IMR-90 (cell line): ENCODE results near the gene RBFOX1. TPM values are rescaled to one million over a fixed set of nuclear protein-coding genes. Genes with fewer than 3 reads are reported as not detected.

ENCODE experiments used
- ATAC-seq: fragments of 200-7000 bp; cut with Tn5 transposase; 2 replicates; pipeline ENCODE4 v1.9.1; 2020; ENCODE audit warnings: low read depth, mild to moderate bottlenecking, moderate library complexity
- BruUV-seq: library from RNA; stranded (reverse); fragments of 400-500 nt; replicated peaks from 2 replicates; lab custom pipeline; 2021; lab: Mats Ljungman, UMichigan
- CTCF ChIA-PET: fragments of 300-600 bp; formaldehyde crosslinking; extraction: SDS; loops from one replicate; lab custom pipeline; 2021; ENCODE audit warnings: antibody characterized with exemption; lab: Yijun Ruan, JAX
- POLR2A ChIA-PET: fragments of 300-600 bp; sonication (Branson Sonifier 250); formaldehyde crosslinking; loops from one replicate; lab custom pipeline; 2022; ENCODE audit warnings: antibody characterized with exemption; ENCODE audit not compliant: unreplicated experiment; lab: Charles Lee
- DNase-seq: peaks from one replicate; pipeline ENCODE4 v3.0.0; 2013
- H2AFZ ChIP-seq: replicated peaks from 2 replicates; pipeline ENCODE3; 2013; ENCODE audit warnings: low read length, mild to moderate bottlenecking; ENCODE audit not compliant: poor library complexity
- H2AK5ac ChIP-seq: 2 replicates; pipeline ENCODE4 v1.6.1; 2013; ENCODE audit warnings: low read depth, low read length, inconsistent platforms
- H2AK9ac ChIP-seq: replicated peaks from 2 replicates; pipeline ENCODE3; 2013; ENCODE audit warnings: mild to moderate bottlenecking, low read depth, low read length, moderate library complexity; ENCODE audit not compliant: poor library complexity
- H2BK120ac ChIP-seq: 2 replicates; pipeline ENCODE4 v1.6.1; 2013; ENCODE audit warnings: low read depth, low read length, inconsistent platforms
- H2BK15ac ChIP-seq: 3 replicates; pipeline ENCODE4 v1.6.1; 2013; ENCODE audit warnings: low read depth, low read length, inconsistent platforms
- H2BK20ac ChIP-seq: 2 replicates; pipeline ENCODE4 v1.6.1; 2013; ENCODE audit warnings: low read depth, mild to moderate bottlenecking, inconsistent platforms, low read length, moderate library complexity
- H2BK5ac ChIP-seq: 2 replicates; pipeline ENCODE4 v1.6.1; 2013; ENCODE audit warnings: mild to moderate bottlenecking, low read depth, low read length, inconsistent platforms; ENCODE audit not compliant: poor library complexity, severe bottlenecking
- H3K14ac ChIP-seq: replicated peaks from 2 replicates; pipeline ENCODE4 v1.6.1; 2013; ENCODE audit warnings: low read depth, low read length, inconsistent platforms
- H3K18ac ChIP-seq: 2 replicates; pipeline ENCODE4 v1.6.1; 2013; ENCODE audit warnings: low read depth, low read length, control low read depth
- H3K23ac ChIP-seq: 2 replicates; pipeline ENCODE4 v1.6.1; 2013; ENCODE audit warnings: low read depth, low read length, inconsistent platforms
- H3K27ac ChIP-seq: 2 replicates; pipeline ENCODE4 v1.5.1; 2013; ENCODE audit warnings: mild to moderate bottlenecking, control low read depth, low read length; ENCODE audit not compliant: insufficient read depth
- H3K27me3 ChIP-seq: 2 replicates; pipeline ENCODE4 v1.6.1; 2013; ENCODE audit warnings: low read length; ENCODE audit not compliant: control insufficient read depth, insufficient read depth
- H3K36me3 ChIP-seq: 2 replicates; pipeline ENCODE4 v1.6.1; 2013; ENCODE audit warnings: low read length, mixed read lengths; ENCODE audit not compliant: control insufficient read depth, insufficient read depth
- H3K4ac ChIP-seq: 2 replicates; pipeline ENCODE4 v1.6.1; 2013; ENCODE audit warnings: low read depth, low read length, inconsistent platforms
- H3K4me1 ChIP-seq: 2 replicates; pipeline ENCODE4 v1.6.1; 2013; ENCODE audit warnings: low read length, mixed read lengths; ENCODE audit not compliant: control insufficient read depth, insufficient read depth
- H3K4me2 ChIP-seq: 2 replicates; pipeline ENCODE4 v1.6.1; 2013; ENCODE audit warnings: low read depth, mild to moderate bottlenecking, control low read depth, low read length, moderate library complexity
- H3K4me3 ChIP-seq: 2 replicates; pipeline ENCODE4 v1.5.1; 2013; ENCODE audit warnings: low read depth, mild to moderate bottlenecking, control low read depth, low read length, moderate library complexity; ENCODE audit not compliant: insufficient read depth
- H3K56ac ChIP-seq: 2 replicates; pipeline ENCODE4 v1.6.1; 2013; ENCODE audit warnings: low read length, inconsistent platforms; ENCODE audit not compliant: insufficient read depth; ENCODE audit errors: extremely low read depth
- H3K79me1 ChIP-seq, 2 experiments: 2 replicates each; pipeline ENCODE4 v1.6.1; 2013; ENCODE audit warnings: low read length in 2 of 2, inconsistent platforms in 1 of 2, low read depth in 1 of 2
- H3K9ac ChIP-seq: 2 replicates; pipeline ENCODE4 v1.6.1; 2013; ENCODE audit warnings: low read depth, low read length, control low read depth
- H3K9me1 ChIP-seq: 2 replicates; pipeline ENCODE4 v1.6.1; 2013; ENCODE audit warnings: low read length, inconsistent platforms; ENCODE audit not compliant: insufficient read depth
- H3K9me3 ChIP-seq: 2 replicates; pipeline ENCODE4 v1.6.1; 2013; ENCODE audit warnings: low read length; ENCODE audit not compliant: control insufficient read depth, insufficient read depth
- H4K20me1 ChIP-seq: 2 replicates; pipeline ENCODE4 v1.6.1; 2013; ENCODE audit warnings: low read length, inconsistent platforms; ENCODE audit not compliant: insufficient read depth
- H4K5ac ChIP-seq: 2 replicates; pipeline ENCODE4 v1.6.1; 2013; ENCODE audit warnings: mild to moderate bottlenecking, low read depth, low read length, control low read depth
- H4K8ac ChIP-seq, 2 experiments: 2 replicates each; pipeline ENCODE4 v1.6.1; 2013; ENCODE audit warnings: low read depth in 2 of 2, low read length in 2 of 2, control low read depth in 1 of 2, inconsistent platforms in 1 of 2
- H4K91ac ChIP-seq: 2 replicates; pipeline ENCODE4 v1.6.1; 2013; ENCODE audit warnings: low read depth, low read length, inconsistent platforms; ENCODE audit not compliant: insufficient read depth
- BHLHE40 ChIP-seq: fragments of 150-350 bp; IDR thresholded peaks from 2 replicates; pipeline ENCODE4 v1.6.1; 2016; ENCODE audit warnings: mild to moderate bottlenecking, low read depth, low read length
- CEBPB ChIP-seq: IDR thresholded peaks from 2 replicates; pipeline ENCODE4 v1.6.1; 2012; ENCODE audit warnings: low read depth, low read length, improper control_type of control experiment
- CHD1 ChIP-seq: IDR thresholded peaks from 2 replicates; pipeline ENCODE4 v1.6.1; 2012; ENCODE audit warnings: low read depth, low read length, improper control_type of control experiment
- ELK1 ChIP-seq: fragments of 150-350 bp; IDR thresholded peaks from 2 replicates; pipeline ENCODE4 v1.6.1; 2016; ENCODE audit warnings: low read depth, mild to moderate bottlenecking, low read length, moderate library complexity, borderline replicate concordance
- FOS ChIP-seq: fragments of 150-350 bp; IDR thresholded peaks from 2 replicates; pipeline ENCODE4 v1.6.1; 2016; ENCODE audit warnings: low read depth, low read length
- MAFK ChIP-seq: IDR thresholded peaks from 2 replicates; pipeline ENCODE4 v1.6.1; 2012; ENCODE audit warnings: low read depth, low read length, improper control_type of control experiment
- MAZ ChIP-seq: IDR thresholded peaks from 2 replicates; pipeline ENCODE4 v1.6.1; 2012; ENCODE audit warnings: low read depth, mild to moderate bottlenecking, low read length, improper control_type of control experiment, moderate library complexity, borderline replicate concordance
- MXI1 ChIP-seq: IDR thresholded peaks from 2 replicates; pipeline ENCODE4 v1.6.1; 2012; ENCODE audit warnings: low read depth, mild to moderate bottlenecking, low read length, moderate library complexity, borderline replicate concordance
- NFE2L2 ChIP-seq: fragments of 150-350 bp; IDR thresholded peaks from 2 replicates; pipeline ENCODE4 v1.6.1; 2016; ENCODE audit warnings: low read depth, mild to moderate bottlenecking, low read length
- POLR2A ChIP-seq: IDR thresholded peaks from 2 replicates; pipeline ENCODE4 v1.6.1; 2012; ENCODE audit warnings: mild to moderate bottlenecking, low read depth, low read length
- RAD21 ChIP-seq: IDR thresholded peaks from 2 replicates; pipeline ENCODE4 v1.6.1; 2012; ENCODE audit warnings: low read length, improper control_type of control experiment
- RCOR1 ChIP-seq: IDR thresholded peaks from 2 replicates; pipeline ENCODE4 v1.6.1; 2012; ENCODE audit warnings: mild to moderate bottlenecking, low read length, improper control_type of control experiment; ENCODE audit not compliant: insufficient replicate concordance
- RFX5 ChIP-seq: IDR thresholded peaks from 2 replicates; pipeline ENCODE4 v1.8.0; 2012; ENCODE audit warnings: low read depth, mild to moderate bottlenecking, low read length, moderate library complexity
- SMC3 ChIP-seq: fragments of 150-350 bp; IDR thresholded peaks from 2 replicates; pipeline ENCODE4 v1.6.1; 2016; ENCODE audit warnings: low read depth, mild to moderate bottlenecking, antibody characterized with exemption, low read length, moderate library complexity
- WGBS, 2 experiments: methylation state at CpG; one replicate each; pipeline versions ENCODE4 v1.1.5 to v1.1.7; 2013; ENCODE audit warnings: missing lambda C conversion rate in 2 of 2; ENCODE audit not compliant: insufficient read length in 1 of 2; ENCODE audit errors: extremely low coverage in 2 of 2; 5-methylcytosine and 5-hydroxymethylcytosine counted together
- dilution Hi-C: fragments of 300-500 bp; cut with HindIII; formaldehyde crosslinking; loops from one replicate; pipeline ENCODE4 v1.14.3; 2018; ENCODE audit warnings: low sequenced_read_pairs; ENCODE audit not compliant: unreplicated experiment
- in situ Hi-C: fragments of 300-500 bp; cut with MboI; formaldehyde crosslinking; loops from 3 replicates; pipeline ENCODE4 v1.14.3; 2019; ENCODE audit warnings: low sequenced_read_pairs, inconsistent platforms, mixed read lengths
- intact Hi-C: fragments of 100-400 bp; cut with micrococcal nuclease; formaldehyde crosslinking; loops from 2 replicates; pipeline ENCODE4 v1.10.0; 2022
- polyA plus RNA-seq, 3 experiments: library from polyadenylated mRNA; depleted of rRNA; stranded (reverse); fragments of >200 nt; gene quantifications; 2 replicates each; pipeline ENCODE4 v1.2.3, GENCODE V29; 2012; ENCODE audit warnings: low replicate concordance in 1 of 3
- total RNA-seq: library from RNA; depleted of rRNA; stranded (reverse); fragments of >200 nt; gene quantifications from 2 replicates; pipeline ENCODE4 v1.2.3, GENCODE V29; 2012
- TF ChIP-seq, protein P1 (sequence below): conservative IDR thresholded peaks from 2 replicates; pipeline ENCODE4 v1.5.1; 2012; ENCODE audit warnings: mild to moderate bottlenecking, low read depth, low read length, improper control_type of control experiment
- TF ChIP-seq, protein P2 (sequence below): fragments of 150-350 bp; IDR thresholded peaks from 2 replicates; pipeline ENCODE4 v1.6.1; 2017; ENCODE audit warnings: mild to moderate bottlenecking, antibody characterized with exemption, low read length, low read depth

The RBFOX1 gene
- total and polyA plus RNA-seq, 2 of the 4 experiments (the other 2 are of a cell fraction): not detected

DNA sequence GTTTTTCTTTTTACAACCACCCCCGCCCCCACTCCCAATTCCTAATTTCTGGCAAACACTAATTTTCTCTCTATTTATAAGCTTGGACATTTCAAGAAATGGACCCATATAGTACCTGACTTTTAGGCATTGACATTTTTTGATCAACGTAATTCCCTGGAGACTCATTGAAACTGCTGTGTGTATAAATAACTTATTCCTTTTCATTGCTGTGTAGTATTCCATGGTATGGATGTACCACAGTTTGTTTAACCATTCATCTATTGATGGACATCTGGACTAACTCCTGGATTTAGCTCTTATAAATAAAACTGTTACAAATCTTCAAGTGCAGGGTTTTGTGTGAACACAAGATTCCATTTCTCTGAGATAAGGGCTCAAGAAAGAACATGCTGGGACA, 47.1 kb upstream of the RBFOX1 start:
- Histone ChIP-seq H3K23ac (no peak overlapping the region), H3K36me3 (no peaks in the 10 kb centered on the region), H4K5ac (no peak overlapping the region), H2BK5ac (no peak overlapping the region), H4K20me1 (no peaks in the 10 kb centered on the region), H2AFZ (no peak overlapping the region), H3K4ac (no peak overlapping the region), H3K4me3 (no peak overlapping the region), H4K91ac (no peak overlapping the region), H4K8ac (no peak overlapping the region), H3K27me3 (no peaks in the 10 kb centered on the region), H3K18ac (no peak overlapping the region), H2BK15ac (no peak overlapping the region), H3K79me1 (no peaks in the 10 kb centered on the region), H3K56ac (no peak overlapping the region), H3K4me2 (no peak overlapping the region), H2BK20ac (no peak overlapping the region), H2AK5ac (no peak overlapping the region), H3K9ac (no peak overlapping the region), H3K27ac (no peak overlapping the region), H2BK120ac (no peak overlapping the region), H3K9me3 (peaks cover 6% of the 10 kb centered on the region), H3K14ac (no peak overlapping the region), H2AK9ac (no peak overlapping the region), H3K4me1 (no peaks in the 10 kb centered on the region), H3K9me1 (no peaks in the 10 kb centered on the region)
- no TSS peak for BruUV-seq
- in situ Hi-C loops (no loop called here), intact Hi-C loops (no loop called here), dilution Hi-C loops (no loop called here)
- no peak for DNase-seq
- ATAC-seq: no peak
- POLR2A ChIA-PET: no interaction called here
- TF ChIP-seq BHLHE40: no peak
- no peak for TF ChIP-seq RCOR1
- TF ChIP-seq, protein P1, sequence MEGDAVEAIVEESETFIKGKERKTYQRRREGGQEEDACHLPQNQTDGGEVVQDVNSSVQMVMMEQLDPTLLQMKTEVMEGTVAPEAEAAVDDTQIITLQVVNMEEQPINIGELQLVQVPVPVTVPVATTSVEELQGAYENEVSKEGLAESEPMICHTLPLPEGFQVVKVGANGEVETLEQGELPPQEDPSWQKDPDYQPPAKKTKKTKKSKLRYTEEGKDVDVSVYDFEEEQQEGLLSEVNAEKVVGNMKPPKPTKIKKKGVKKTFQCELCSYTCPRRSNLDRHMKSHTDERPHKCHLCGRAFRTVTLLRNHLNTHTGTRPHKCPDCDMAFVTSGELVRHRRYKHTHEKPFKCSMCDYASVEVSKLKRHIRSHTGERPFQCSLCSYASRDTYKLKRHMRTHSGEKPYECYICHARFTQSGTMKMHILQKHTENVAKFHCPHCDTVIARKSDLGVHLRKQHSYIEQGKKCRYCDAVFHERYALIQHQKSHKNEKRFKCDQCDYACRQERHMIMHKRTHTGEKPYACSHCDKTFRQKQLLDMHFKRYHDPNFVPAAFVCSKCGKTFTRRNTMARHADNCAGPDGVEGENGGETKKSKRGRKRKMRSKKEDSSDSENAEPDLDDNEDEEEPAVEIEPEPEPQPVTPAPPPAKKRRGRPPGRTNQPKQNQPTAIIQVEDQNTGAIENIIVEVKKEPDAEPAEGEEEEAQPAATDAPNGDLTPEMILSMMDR: no peak
- no peak for TF ChIP-seq FOS
- no peak for TF ChIP-seq CEBPB
- no peak for TF ChIP-seq RFX5
- no peak for TF ChIP-seq ELK1
- TF ChIP-seq MAZ: no peak
- no peak for TF ChIP-seq MAFK
- TF ChIP-seq, protein P2, sequence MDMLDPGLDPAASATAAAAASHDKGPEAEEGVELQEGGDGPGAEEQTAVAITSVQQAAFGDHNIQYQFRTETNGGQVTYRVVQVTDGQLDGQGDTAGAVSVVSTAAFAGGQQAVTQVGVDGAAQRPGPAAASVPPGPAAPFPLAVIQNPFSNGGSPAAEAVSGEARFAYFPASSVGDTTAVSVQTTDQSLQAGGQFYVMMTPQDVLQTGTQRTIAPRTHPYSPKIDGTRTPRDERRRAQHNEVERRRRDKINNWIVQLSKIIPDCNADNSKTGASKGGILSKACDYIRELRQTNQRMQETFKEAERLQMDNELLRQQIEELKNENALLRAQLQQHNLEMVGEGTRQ: no peak
- TF ChIP-seq CHD1: no peak
- TF ChIP-seq NFE2L2: no peak
- no peak for TF ChIP-seq MXI1
- TF ChIP-seq POLR2A: no peak
- no peak for TF ChIP-seq RAD21
- no peak for TF ChIP-seq SMC3
- 57% methylated on average over 1 of the region's 2 CpGs; no CpG with 5 or more reads in 1 of the 2 experiments for WGBS, 2 experiments
- CTCF ChIA-PET: no interaction called here
